IMR-90 (cell line): ENCODE measurements around the gene MTRFR. TPM values are rescaled to one million over a fixed set of nuclear protein-coding genes. Genes with fewer than 3 reads are reported as not detected.
"Not testable (repeated sequence)": the region's sequence is repeated elsewhere in the genome, so short reads cannot be mapped to it uniquely, and the experiment has no call there.

Experiments
- ATAC-seq: fragments of 200-7000 bp; cut with Tn5 transposase; 2 replicates; pipeline ENCODE4 v1.9.1; 2020; ENCODE audit warnings: low read depth, mild to moderate bottlenecking, moderate library complexity
- BruUV-seq: library from RNA; stranded (reverse); fragments of 400-500 nt; replicated peaks from 2 replicates; lab custom pipeline; 2021; lab: Mats Ljungman, UMichigan
- CTCF ChIA-PET: fragments of 300-600 bp; formaldehyde crosslinking; extraction: SDS; loops from one replicate; lab custom pipeline; 2021; ENCODE audit warnings: antibody characterized with exemption; lab: Yijun Ruan, JAX
- POLR2A ChIA-PET: fragments of 300-600 bp; sonication (Branson Sonifier 250); formaldehyde crosslinking; loops from one replicate; lab custom pipeline; 2022; ENCODE audit warnings: antibody characterized with exemption; ENCODE audit not compliant: unreplicated experiment; lab: Charles Lee
- DNase-seq: peaks from one replicate; pipeline ENCODE4 v3.0.0; 2013
- H2AFZ ChIP-seq: replicated peaks from 2 replicates; pipeline ENCODE3; 2013; ENCODE audit warnings: low read length, mild to moderate bottlenecking; ENCODE audit not compliant: poor library complexity
- H2AK5ac ChIP-seq: 2 replicates; pipeline ENCODE4 v1.6.1; 2013; ENCODE audit warnings: low read depth, low read length, inconsistent platforms
- H2AK9ac ChIP-seq: replicated peaks from 2 replicates; pipeline ENCODE3; 2013; ENCODE audit warnings: mild to moderate bottlenecking, low read depth, low read length, moderate library complexity; ENCODE audit not compliant: poor library complexity
- H2BK120ac ChIP-seq: 2 replicates; pipeline ENCODE4 v1.6.1; 2013; ENCODE audit warnings: low read depth, low read length, inconsistent platforms
- H2BK15ac ChIP-seq: 3 replicates; pipeline ENCODE4 v1.6.1; 2013; ENCODE audit warnings: low read depth, low read length, inconsistent platforms
- H2BK20ac ChIP-seq: 2 replicates; pipeline ENCODE4 v1.6.1; 2013; ENCODE audit warnings: low read depth, mild to moderate bottlenecking, inconsistent platforms, low read length, moderate library complexity
- H2BK5ac ChIP-seq: 2 replicates; pipeline ENCODE4 v1.6.1; 2013; ENCODE audit warnings: mild to moderate bottlenecking, low read depth, low read length, inconsistent platforms; ENCODE audit not compliant: poor library complexity, severe bottlenecking
- H3K14ac ChIP-seq: replicated peaks from 2 replicates; pipeline ENCODE4 v1.6.1; 2013; ENCODE audit warnings: low read depth, low read length, inconsistent platforms
- H3K18ac ChIP-seq: 2 replicates; pipeline ENCODE4 v1.6.1; 2013; ENCODE audit warnings: low read depth, low read length, control low read depth
- H3K23ac ChIP-seq: 2 replicates; pipeline ENCODE4 v1.6.1; 2013; ENCODE audit warnings: low read depth, low read length, inconsistent platforms
- H3K27ac ChIP-seq: 2 replicates; pipeline ENCODE4 v1.5.1; 2013; ENCODE audit warnings: mild to moderate bottlenecking, control low read depth, low read length; ENCODE audit not compliant: insufficient read depth
- H3K27me3 ChIP-seq: 2 replicates; pipeline ENCODE4 v1.6.1; 2013; ENCODE audit warnings: low read length; ENCODE audit not compliant: control insufficient read depth, insufficient read depth
- H3K36me3 ChIP-seq: 2 replicates; pipeline ENCODE4 v1.6.1; 2013; ENCODE audit warnings: low read length, mixed read lengths; ENCODE audit not compliant: control insufficient read depth, insufficient read depth
- H3K4ac ChIP-seq: 2 replicates; pipeline ENCODE4 v1.6.1; 2013; ENCODE audit warnings: low read depth, low read length, inconsistent platforms
- H3K4me1 ChIP-seq: 2 replicates; pipeline ENCODE4 v1.6.1; 2013; ENCODE audit warnings: low read length, mixed read lengths; ENCODE audit not compliant: control insufficient read depth, insufficient read depth
- H3K4me2 ChIP-seq: 2 replicates; pipeline ENCODE4 v1.6.1; 2013; ENCODE audit warnings: low read depth, mild to moderate bottlenecking, control low read depth, low read length, moderate library complexity
- H3K4me3 ChIP-seq: 2 replicates; pipeline ENCODE4 v1.5.1; 2013; ENCODE audit warnings: low read depth, mild to moderate bottlenecking, control low read depth, low read length, moderate library complexity; ENCODE audit not compliant: insufficient read depth
- H3K56ac ChIP-seq: 2 replicates; pipeline ENCODE4 v1.6.1; 2013; ENCODE audit warnings: low read length, inconsistent platforms; ENCODE audit not compliant: insufficient read depth; ENCODE audit errors: extremely low read depth
- H3K79me1 ChIP-seq, 2 experiments: 2 replicates each; pipeline ENCODE4 v1.6.1; 2013; ENCODE audit warnings: low read length in 2 of 2, inconsistent platforms in 1 of 2, low read depth in 1 of 2
- H3K9ac ChIP-seq: 2 replicates; pipeline ENCODE4 v1.6.1; 2013; ENCODE audit warnings: low read depth, low read length, control low read depth
- H3K9me1 ChIP-seq: 2 replicates; pipeline ENCODE4 v1.6.1; 2013; ENCODE audit warnings: low read length, inconsistent platforms; ENCODE audit not compliant: insufficient read depth
- H3K9me3 ChIP-seq: 2 replicates; pipeline ENCODE4 v1.6.1; 2013; ENCODE audit warnings: low read length; ENCODE audit not compliant: control insufficient read depth, insufficient read depth
- H4K20me1 ChIP-seq: 2 replicates; pipeline ENCODE4 v1.6.1; 2013; ENCODE audit warnings: low read length, inconsistent platforms; ENCODE audit not compliant: insufficient read depth
- H4K5ac ChIP-seq: 2 replicates; pipeline ENCODE4 v1.6.1; 2013; ENCODE audit warnings: mild to moderate bottlenecking, low read depth, low read length, control low read depth
- H4K8ac ChIP-seq, 2 experiments: 2 replicates each; pipeline ENCODE4 v1.6.1; 2013; ENCODE audit warnings: low read depth in 2 of 2, low read length in 2 of 2, control low read depth in 1 of 2, inconsistent platforms in 1 of 2
- H4K91ac ChIP-seq: 2 replicates; pipeline ENCODE4 v1.6.1; 2013; ENCODE audit warnings: low read depth, low read length, inconsistent platforms; ENCODE audit not compliant: insufficient read depth
- MAFK ChIP-seq: IDR thresholded peaks from 2 replicates; pipeline ENCODE4 v1.6.1; 2012; ENCODE audit warnings: low read depth, low read length, improper control_type of control experiment
- WGBS, 2 experiments: methylation state at CpG; one replicate each; pipeline versions ENCODE4 v1.1.5 to v1.1.7; 2013; ENCODE audit warnings: missing lambda C conversion rate in 2 of 2; ENCODE audit not compliant: insufficient read length in 1 of 2; ENCODE audit errors: extremely low coverage in 2 of 2; 5-methylcytosine and 5-hydroxymethylcytosine counted together
- dilution Hi-C: fragments of 300-500 bp; cut with HindIII; formaldehyde crosslinking; loops from one replicate; pipeline ENCODE4 v1.14.3; 2018; ENCODE audit warnings: low sequenced_read_pairs; ENCODE audit not compliant: unreplicated experiment
- in situ Hi-C: fragments of 300-500 bp; cut with MboI; formaldehyde crosslinking; loops from 3 replicates; pipeline ENCODE4 v1.14.3; 2019; ENCODE audit warnings: low sequenced_read_pairs, inconsistent platforms, mixed read lengths
- intact Hi-C: fragments of 100-400 bp; cut with micrococcal nuclease; formaldehyde crosslinking; loops from 2 replicates; pipeline ENCODE4 v1.10.0; 2022
- polyA plus RNA-seq, 3 experiments: library from polyadenylated mRNA; depleted of rRNA; stranded (reverse); fragments of >200 nt; gene quantifications; 2 replicates each; pipeline ENCODE4 v1.2.3, GENCODE V29; 2012; ENCODE audit warnings: low replicate concordance in 1 of 3
- total RNA-seq: library from RNA; depleted of rRNA; stranded (reverse); fragments of >200 nt; gene quantifications from 2 replicates; pipeline ENCODE4 v1.2.3, GENCODE V29; 2012

Gene MTRFR
- total and polyA plus RNA-seq, 2 of the 4 experiments (the other 2 are of a cell fraction) = 8.6 to 10.2 TPM

- TF ChIP-seq MAFK = peak; percentile 28
- H4K91ac ChIP-seq, H3K9me1 ChIP-seq, H3K27ac ChIP-seq, H3K14ac ChIP-seq, H2BK15ac ChIP-seq, H4K5ac ChIP-seq, ATAC-seq, H3K23ac ChIP-seq, H2AK9ac ChIP-seq, H3K27me3 ChIP-seq, POLR2A ChIA-PET, DNase-seq, H2AFZ ChIP-seq, H2BK20ac ChIP-seq, H2BK120ac ChIP-seq, H2BK5ac ChIP-seq, H3K4me1 ChIP-seq, BruUV-seq, CTCF ChIA-PET, H2AK5ac ChIP-seq, H3K4me2 ChIP-seq, H3K4me3 ChIP-seq, H3K56ac ChIP-seq, H3K4ac ChIP-seq, H3K9me3 ChIP-seq, H4K8ac ChIP-seq, intact Hi-C loops, H3K9ac ChIP-seq, in situ Hi-C loops, H3K18ac ChIP-seq: not testable (repeated sequence)
- dilution Hi-C loops = loop anchor here (25.0 kb wide), 1 partner anchor 262 kb away; the partner anchor contains the start of genes ARL6IP4 and OGFOD2
- WGBS, 2 experiments = 100% methylated on average over 7 of the region's 26 CpGs; no CpG with 5 or more reads in 1 of the 2 experiments
- Histone ChIP-seq H4K20me1 (peaks cover 26% of the 10 kb centered on the region), H3K36me3 (peaks cover 15% of the 10 kb centered on the region), H3K79me1 (peaks cover 22 to 56% of the 10 kb centered on the region in 2 experiments)
Observed at GRCh38 chr12:123248996-123249741, 15.9 kb downstream of the MTRFR start.
